Skeletal muscle satellite cell (primary cell): ENCODE results near the gene OR6B1.
A peak's percentile ranks its signal among the peaks of the same experiment; 100 is the strongest.

Source experiments
- H3K27me3 ChIP-seq: 2 replicates; pipeline ENCODE4 v1.7.0; 2013; ENCODE audit warnings: low read length; ENCODE audit not compliant: control insufficient read depth, insufficient read depth
- H3K36me3 ChIP-seq: 2 replicates; pipeline ENCODE4 v1.7.0; 2013; ENCODE audit warnings: mild to moderate bottlenecking, control low read depth, low read length; ENCODE audit not compliant: insufficient read depth
- H3K4me1 ChIP-seq: 2 replicates; pipeline ENCODE4 v1.7.0; 2013; ENCODE audit warnings: low read length; ENCODE audit not compliant: control insufficient read depth, insufficient read depth
- H3K4me2 ChIP-seq: 2 replicates; pipeline ENCODE4 v1.7.0; 2013; ENCODE audit warnings: mild to moderate bottlenecking, low read length
- H3K4me3 ChIP-seq: 2 replicates; pipeline ENCODE4 v1.7.0; 2013; ENCODE audit warnings: low read length
- H3K9ac ChIP-seq: 2 replicates; pipeline ENCODE4 v1.7.0; 2013; ENCODE audit warnings: mild to moderate bottlenecking, low read depth, low read length, moderate library complexity
- H3K9me3 ChIP-seq: replicated peaks from 2 replicates; pipeline ENCODE4 v1.7.0; 2013; ENCODE audit warnings: mild to moderate bottlenecking, control low read depth, low read length

OR6B1 gene

DNA sequence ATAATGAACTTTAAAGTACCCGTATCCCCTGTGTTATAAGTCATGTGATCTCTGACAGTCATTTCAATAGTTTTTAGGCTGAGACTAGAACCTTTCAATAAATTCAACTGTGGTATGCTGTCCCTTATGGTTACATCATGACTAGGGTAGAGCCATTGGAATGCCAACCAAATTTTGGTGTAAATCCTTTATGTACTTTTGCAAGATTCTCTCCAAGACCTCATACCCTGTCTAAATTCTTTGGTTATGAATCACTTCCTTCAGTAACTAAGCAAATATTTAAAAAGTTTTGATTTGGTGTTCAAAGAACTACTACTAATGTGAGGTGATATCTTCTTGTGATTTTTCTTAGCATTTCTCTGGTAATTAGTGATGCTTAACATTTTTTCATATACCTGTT, 20.8 kb upstream of the OR6B1 start:
- no peaks in the 10 kb centered on the region for H3K27me3 ChIP-seq
- H3K4me3 ChIP-seq = no peak overlapping the region
- no peaks in the 10 kb centered on the region for H3K36me3 ChIP-seq
- peaks cover 26% of the 10 kb centered on the region for H3K4me1 ChIP-seq
- H3K9me3 ChIP-seq = no peaks in the 10 kb centered on the region
- H3K4me2 ChIP-seq = peak overlapping the region; percentile 41
- H3K9ac ChIP-seq = peak overlapping the region; percentile 45

DNA sequence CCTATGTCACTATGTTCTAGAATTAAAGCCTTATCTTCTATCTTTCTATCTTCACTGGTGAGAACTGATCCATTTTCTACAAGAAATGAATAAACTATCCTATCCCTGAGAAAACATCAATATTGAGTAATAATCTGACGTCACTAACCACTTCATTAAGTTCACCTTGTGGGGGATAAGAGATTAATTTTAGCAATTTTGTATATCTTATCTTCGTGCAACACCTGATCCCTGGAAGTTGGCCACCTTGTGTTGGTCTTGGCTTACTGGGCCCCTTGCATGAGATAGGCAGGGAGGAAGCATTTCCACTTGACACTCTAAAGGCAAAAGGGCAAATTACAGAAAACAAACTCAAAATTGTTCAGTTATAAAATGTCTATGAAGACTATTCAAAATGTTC, 20.1 kb upstream of the OR6B1 start:
- H3K9ac ChIP-seq = peak overlapping the region; percentile 39
- H3K36me3 ChIP-seq = no peaks in the 10 kb centered on the region
- H3K4me1 ChIP-seq = peaks cover 26% of the 10 kb centered on the region
- no peak overlapping the region for H3K4me3 ChIP-seq
- H3K9me3 ChIP-seq = no peaks in the 10 kb centered on the region
- no peaks in the 10 kb centered on the region for H3K27me3 ChIP-seq
- no peak overlapping the region for H3K4me2 ChIP-seq

DNA sequence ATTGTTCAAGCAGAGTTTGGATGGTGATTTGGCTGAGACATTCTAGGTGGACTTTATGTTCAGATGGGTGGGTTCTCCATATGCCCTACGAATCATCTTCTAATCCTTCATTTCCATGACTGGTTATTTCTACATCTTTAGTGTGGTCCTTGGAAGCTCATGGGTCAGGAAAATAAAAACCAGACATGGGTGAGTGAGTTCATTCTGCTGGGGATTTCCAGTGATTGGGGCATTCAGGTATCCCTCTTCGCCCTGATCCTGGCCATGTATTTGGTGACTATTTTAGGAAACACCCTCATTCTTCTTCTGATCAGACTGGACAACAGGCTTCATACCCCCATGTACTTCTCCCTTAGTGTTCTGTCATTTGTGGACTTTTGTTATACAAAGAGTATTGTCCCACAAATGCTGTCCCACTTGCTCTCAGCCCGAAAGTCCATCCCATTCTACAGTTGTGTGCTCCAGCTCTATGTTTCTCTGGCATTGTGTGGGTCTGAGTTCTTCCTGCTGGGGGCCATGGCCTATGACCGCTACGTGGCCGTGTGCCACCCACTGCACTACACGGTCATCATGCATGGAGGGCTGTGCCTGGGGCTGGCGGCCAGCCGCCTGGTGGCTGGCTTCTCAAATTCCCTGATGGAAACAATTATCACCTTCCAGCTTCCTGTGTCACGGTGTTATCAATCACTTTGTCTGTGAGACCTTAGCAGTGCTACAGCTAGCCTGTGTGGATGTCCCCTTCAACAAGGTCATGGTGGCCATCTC, 19.2 kb upstream of the OR6B1 start:
- Histone ChIP-seq H3K4me3 (no peak overlapping the region), H3K36me3 (no peaks in the 10 kb centered on the region), H3K9ac (no peak overlapping the region), H3K27me3 (no peaks in the 10 kb centered on the region), H3K9me3 (no peaks in the 10 kb centered on the region), H3K4me2 (no peak overlapping the region), H3K4me1 (peaks cover 26% of the 10 kb centered on the region)

DNA sequence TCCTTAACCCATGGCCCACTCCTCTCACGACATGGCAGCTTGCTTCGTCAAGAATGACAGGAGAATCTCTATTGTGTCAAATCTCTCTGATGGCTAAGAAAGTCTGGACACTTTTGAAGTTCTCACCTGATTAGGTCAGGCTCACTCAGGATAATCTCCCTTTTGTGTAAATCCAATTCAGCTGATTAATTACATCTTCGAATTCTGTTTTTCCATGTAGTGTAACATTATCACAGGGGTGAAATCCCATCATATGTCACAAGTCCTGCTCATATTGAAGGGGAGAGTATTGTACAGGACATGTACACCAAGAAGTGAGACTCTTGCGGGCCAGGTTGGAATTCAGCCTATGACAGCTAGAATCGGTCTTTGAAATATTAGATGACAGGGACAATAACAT, 16.2 kb upstream of the OR6B1 start:
- H3K4me1 ChIP-seq = peaks cover 22% of the 10 kb centered on the region
- H3K36me3 ChIP-seq = no peaks in the 10 kb centered on the region
- H3K4me2 ChIP-seq = no peak overlapping the region
- H3K27me3 ChIP-seq = no peaks in the 10 kb centered on the region
- no peak overlapping the region for H3K9ac ChIP-seq
- no peak overlapping the region for H3K4me3 ChIP-seq
- no peaks in the 10 kb centered on the region for H3K9me3 ChIP-seq

- H3K4me3 ChIP-seq = no peak overlapping the region
- H3K4me1 ChIP-seq = peaks cover 8% of the 10 kb centered on the region
- no peaks in the 10 kb centered on the region for H3K9me3 ChIP-seq
- no peak overlapping the region for H3K9ac ChIP-seq
- no peaks in the 10 kb centered on the region for H3K27me3 ChIP-seq
- H3K36me3 ChIP-seq = no peaks in the 10 kb centered on the region
- H3K4me2 ChIP-seq = no peak overlapping the region
Observed at GRCh38 chr7:143987513-143987912, 12.6 kb upstream of the OR6B1 start.

- Histone ChIP-seq H3K4me2 (no peak overlapping the region), H3K9ac (no peak overlapping the region), H3K27me3 (no peaks in the 10 kb centered on the region), H3K9me3 (no peaks in the 10 kb centered on the region), H3K4me3 (no peak overlapping the region), H3K36me3 (no peaks in the 10 kb centered on the region), H3K4me1 (peaks cover 8% of the 10 kb centered on the region)
Observed at GRCh38 chr7:143988976-143989745, 11.0 kb upstream of the OR6B1 start.

DNA sequence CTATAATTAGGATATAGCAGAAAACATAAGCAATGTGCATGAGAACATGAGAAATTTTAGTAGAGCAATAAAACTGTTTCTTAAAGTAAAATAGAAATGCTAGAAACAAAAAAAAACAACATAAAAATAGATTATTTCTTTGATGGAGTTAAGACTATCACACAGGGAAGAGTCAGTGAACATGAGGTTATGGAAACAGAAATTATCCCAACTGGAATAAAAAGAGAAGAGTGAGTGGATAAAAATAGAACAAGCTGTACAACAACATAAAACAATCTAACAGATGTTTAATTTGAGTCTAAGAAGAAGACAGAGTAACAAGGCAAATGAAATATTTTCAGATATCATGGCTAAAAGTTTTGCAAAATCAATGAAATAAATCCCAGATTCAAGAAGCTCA, 7.5 kb upstream of the OR6B1 start:
- Histone ChIP-seq H3K4me2 (no peak overlapping the region), H3K9ac (no peak overlapping the region), H3K4me3 (no peak overlapping the region), H3K9me3 (no peaks in the 10 kb centered on the region), H3K4me1 (peaks cover 8% of the 10 kb centered on the region), H3K36me3 (no peaks in the 10 kb centered on the region), H3K27me3 (no peaks in the 10 kb centered on the region)

DNA sequence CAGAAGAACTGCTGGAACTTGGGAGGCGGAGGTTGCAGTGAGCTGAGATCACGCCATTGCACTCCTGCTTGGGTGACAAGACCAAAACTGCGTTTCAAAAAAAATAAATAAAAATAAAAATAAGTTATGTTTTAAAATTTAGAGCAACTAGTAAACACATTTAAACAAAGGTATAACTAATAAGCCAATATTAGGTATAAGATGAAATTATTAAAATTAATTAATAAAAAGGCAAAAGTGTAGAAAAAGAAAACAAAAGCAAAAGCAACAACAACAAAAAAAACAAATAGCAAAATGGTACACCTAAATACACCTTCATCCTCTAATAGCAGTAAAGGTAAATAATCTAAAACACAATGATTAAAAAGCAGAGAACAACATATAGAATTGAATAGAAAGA, 6.2 kb upstream of the OR6B1 start:
- Histone ChIP-seq H3K4me2 (no peak overlapping the region), H3K27me3 (no peaks in the 10 kb centered on the region), H3K4me3 (no peak overlapping the region), H3K9me3 (no peaks in the 10 kb centered on the region), H3K36me3 (no peaks in the 10 kb centered on the region), H3K4me1 (peaks cover 5% of the 10 kb centered on the region), H3K9ac (no peak overlapping the region)

DNA sequence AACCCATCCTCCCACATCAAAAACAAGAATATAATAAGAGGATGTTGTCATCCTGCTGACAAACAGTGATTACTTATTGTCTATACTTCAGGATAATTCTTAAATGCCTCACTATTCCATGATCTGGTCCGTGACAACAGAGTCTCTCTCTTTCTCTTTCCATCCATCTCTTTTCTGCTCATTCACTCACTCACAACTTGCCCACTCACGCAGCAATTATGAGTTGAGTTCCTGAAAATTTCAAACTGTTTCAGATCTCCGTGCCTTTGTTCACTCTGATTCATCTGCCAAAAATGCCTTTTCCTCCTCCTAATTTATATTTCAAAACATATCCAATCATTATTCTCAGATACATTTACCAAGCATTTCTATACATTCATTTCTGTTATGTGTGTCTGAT, 1.4 kb downstream of the OR6B1 start:
- peak overlapping the region; percentile 48 for H3K4me3 ChIP-seq
- no peak overlapping the region for H3K9ac ChIP-seq
- H3K27me3 ChIP-seq = no peaks in the 10 kb centered on the region
- H3K4me1 ChIP-seq = peaks cover 11% of the 10 kb centered on the region
- H3K9me3 ChIP-seq = no peaks in the 10 kb centered on the region
- H3K36me3 ChIP-seq = no peaks in the 10 kb centered on the region
- peak overlapping the region; percentile 67 for H3K4me2 ChIP-seq

DNA sequence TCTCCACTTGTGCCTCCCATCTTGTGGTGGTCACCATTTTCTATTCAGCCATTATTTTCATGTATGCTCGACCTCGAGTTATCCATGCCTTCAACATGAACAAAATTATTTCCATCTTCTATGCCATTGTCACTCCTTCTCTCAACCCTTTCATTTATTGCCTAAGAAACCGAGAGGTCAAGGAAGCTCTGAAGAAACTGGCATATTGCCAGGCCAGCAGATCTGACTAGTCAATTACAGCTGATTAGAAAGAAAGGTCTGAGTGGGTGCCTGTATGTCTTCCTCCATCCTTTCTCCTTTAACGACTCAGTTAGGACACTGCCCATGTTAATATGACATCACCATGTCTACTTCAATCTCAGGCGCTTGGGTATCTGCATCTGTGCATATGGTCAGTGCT, 4.6 kb downstream of the OR6B1 start:
- no peak overlapping the region for H3K4me2 ChIP-seq
- H3K4me3 ChIP-seq = no peak overlapping the region
- no peaks in the 10 kb centered on the region for H3K9me3 ChIP-seq
- no peaks in the 10 kb centered on the region for H3K36me3 ChIP-seq
- H3K4me1 ChIP-seq = peaks cover 11% of the 10 kb centered on the region
- H3K9ac ChIP-seq = no peak overlapping the region
- H3K27me3 ChIP-seq = no peaks in the 10 kb centered on the region

DNA sequence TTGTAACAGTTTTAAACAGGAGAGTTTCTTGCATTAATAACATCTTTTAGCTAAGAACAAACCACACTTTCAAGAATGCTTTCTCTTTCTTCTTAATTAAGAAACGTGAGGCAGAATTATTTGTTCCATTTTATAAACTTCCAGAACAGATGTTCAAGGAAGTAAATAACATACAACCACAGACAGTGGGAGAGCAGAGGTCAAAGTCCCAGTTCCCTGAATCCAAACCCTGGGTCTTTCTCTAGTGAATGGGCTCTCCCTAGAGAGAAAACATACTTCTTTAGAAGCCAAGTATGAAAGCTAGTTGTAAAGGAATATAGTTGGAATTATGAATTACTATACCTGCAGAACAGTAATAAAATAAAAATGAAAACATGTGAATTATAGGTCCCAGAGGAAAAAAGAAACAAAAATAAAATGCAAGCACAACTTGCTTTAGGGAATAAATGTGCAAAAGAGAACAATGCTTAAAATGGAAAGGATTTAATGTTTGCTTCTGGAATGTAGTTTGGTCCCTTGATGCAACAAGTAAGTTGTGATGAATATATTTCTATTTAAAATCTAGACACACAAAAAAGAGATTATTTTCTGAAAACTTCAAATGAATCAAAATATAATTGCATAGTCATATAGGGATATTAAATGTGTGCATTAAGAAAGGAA, 6.0 kb downstream of the OR6B1 start:
- Histone ChIP-seq H3K4me1 (peaks cover 9% of the 10 kb centered on the region), H3K9me3 (no peaks in the 10 kb centered on the region), H3K4me2 (no peak overlapping the region), H3K36me3 (no peaks in the 10 kb centered on the region), H3K9ac (no peak overlapping the region), H3K27me3 (no peaks in the 10 kb centered on the region), H3K4me3 (no peak overlapping the region)
